IMR-90 (cell line): ENCODE results near the gene MAGI2. TPM values are rescaled to one million over a fixed set of nuclear protein-coding genes. Genes with fewer than 3 reads are reported as not detected.

Experiments used
- ATAC-seq: fragments of 200-7000 bp; cut with Tn5 transposase; 2 replicates; pipeline ENCODE4 v1.9.1; 2020; ENCODE audit warnings: low read depth, mild to moderate bottlenecking, moderate library complexity
- BruUV-seq: library from RNA; stranded (reverse); fragments of 400-500 nt; replicated peaks from 2 replicates; lab custom pipeline; 2021; lab: Mats Ljungman, UMichigan
- CTCF ChIA-PET: fragments of 300-600 bp; formaldehyde crosslinking; extraction: SDS; loops from one replicate; lab custom pipeline; 2021; ENCODE audit warnings: antibody characterized with exemption; lab: Yijun Ruan, JAX
- POLR2A ChIA-PET: fragments of 300-600 bp; sonication (Branson Sonifier 250); formaldehyde crosslinking; loops from one replicate; lab custom pipeline; 2022; ENCODE audit warnings: antibody characterized with exemption; ENCODE audit not compliant: unreplicated experiment; lab: Charles Lee
- DNase-seq: peaks from one replicate; pipeline ENCODE4 v3.0.0; 2013
- H2AFZ ChIP-seq: replicated peaks from 2 replicates; pipeline ENCODE3; 2013; ENCODE audit warnings: low read length, mild to moderate bottlenecking; ENCODE audit not compliant: poor library complexity
- H2AK5ac ChIP-seq: 2 replicates; pipeline ENCODE4 v1.6.1; 2013; ENCODE audit warnings: low read depth, low read length, inconsistent platforms
- H2AK9ac ChIP-seq: replicated peaks from 2 replicates; pipeline ENCODE3; 2013; ENCODE audit warnings: mild to moderate bottlenecking, low read depth, low read length, moderate library complexity; ENCODE audit not compliant: poor library complexity
- H2BK120ac ChIP-seq: 2 replicates; pipeline ENCODE4 v1.6.1; 2013; ENCODE audit warnings: low read depth, low read length, inconsistent platforms
- H2BK15ac ChIP-seq: 3 replicates; pipeline ENCODE4 v1.6.1; 2013; ENCODE audit warnings: low read depth, low read length, inconsistent platforms
- H2BK20ac ChIP-seq: 2 replicates; pipeline ENCODE4 v1.6.1; 2013; ENCODE audit warnings: low read depth, mild to moderate bottlenecking, inconsistent platforms, low read length, moderate library complexity
- H2BK5ac ChIP-seq: 2 replicates; pipeline ENCODE4 v1.6.1; 2013; ENCODE audit warnings: mild to moderate bottlenecking, low read depth, low read length, inconsistent platforms; ENCODE audit not compliant: poor library complexity, severe bottlenecking
- H3K14ac ChIP-seq: replicated peaks from 2 replicates; pipeline ENCODE4 v1.6.1; 2013; ENCODE audit warnings: low read depth, low read length, inconsistent platforms
- H3K18ac ChIP-seq: 2 replicates; pipeline ENCODE4 v1.6.1; 2013; ENCODE audit warnings: low read depth, low read length, control low read depth
- H3K23ac ChIP-seq: 2 replicates; pipeline ENCODE4 v1.6.1; 2013; ENCODE audit warnings: low read depth, low read length, inconsistent platforms
- H3K27ac ChIP-seq: 2 replicates; pipeline ENCODE4 v1.5.1; 2013; ENCODE audit warnings: mild to moderate bottlenecking, control low read depth, low read length; ENCODE audit not compliant: insufficient read depth
- H3K27me3 ChIP-seq: 2 replicates; pipeline ENCODE4 v1.6.1; 2013; ENCODE audit warnings: low read length; ENCODE audit not compliant: control insufficient read depth, insufficient read depth
- H3K36me3 ChIP-seq: 2 replicates; pipeline ENCODE4 v1.6.1; 2013; ENCODE audit warnings: low read length, mixed read lengths; ENCODE audit not compliant: control insufficient read depth, insufficient read depth
- H3K4ac ChIP-seq: 2 replicates; pipeline ENCODE4 v1.6.1; 2013; ENCODE audit warnings: low read depth, low read length, inconsistent platforms
- H3K4me1 ChIP-seq: 2 replicates; pipeline ENCODE4 v1.6.1; 2013; ENCODE audit warnings: low read length, mixed read lengths; ENCODE audit not compliant: control insufficient read depth, insufficient read depth
- H3K4me2 ChIP-seq: 2 replicates; pipeline ENCODE4 v1.6.1; 2013; ENCODE audit warnings: low read depth, mild to moderate bottlenecking, control low read depth, low read length, moderate library complexity
- H3K4me3 ChIP-seq: 2 replicates; pipeline ENCODE4 v1.5.1; 2013; ENCODE audit warnings: low read depth, mild to moderate bottlenecking, control low read depth, low read length, moderate library complexity; ENCODE audit not compliant: insufficient read depth
- H3K56ac ChIP-seq: 2 replicates; pipeline ENCODE4 v1.6.1; 2013; ENCODE audit warnings: low read length, inconsistent platforms; ENCODE audit not compliant: insufficient read depth; ENCODE audit errors: extremely low read depth
- H3K79me1 ChIP-seq, 2 experiments: 2 replicates each; pipeline ENCODE4 v1.6.1; 2013; ENCODE audit warnings: low read length in 2 of 2, inconsistent platforms in 1 of 2, low read depth in 1 of 2
- H3K9ac ChIP-seq: 2 replicates; pipeline ENCODE4 v1.6.1; 2013; ENCODE audit warnings: low read depth, low read length, control low read depth
- H3K9me1 ChIP-seq: 2 replicates; pipeline ENCODE4 v1.6.1; 2013; ENCODE audit warnings: low read length, inconsistent platforms; ENCODE audit not compliant: insufficient read depth
- H3K9me3 ChIP-seq: 2 replicates; pipeline ENCODE4 v1.6.1; 2013; ENCODE audit warnings: low read length; ENCODE audit not compliant: control insufficient read depth, insufficient read depth
- H4K20me1 ChIP-seq: 2 replicates; pipeline ENCODE4 v1.6.1; 2013; ENCODE audit warnings: low read length, inconsistent platforms; ENCODE audit not compliant: insufficient read depth
- H4K5ac ChIP-seq: 2 replicates; pipeline ENCODE4 v1.6.1; 2013; ENCODE audit warnings: mild to moderate bottlenecking, low read depth, low read length, control low read depth
- H4K8ac ChIP-seq, 2 experiments: 2 replicates each; pipeline ENCODE4 v1.6.1; 2013; ENCODE audit warnings: low read depth in 2 of 2, low read length in 2 of 2, control low read depth in 1 of 2, inconsistent platforms in 1 of 2
- H4K91ac ChIP-seq: 2 replicates; pipeline ENCODE4 v1.6.1; 2013; ENCODE audit warnings: low read depth, low read length, inconsistent platforms; ENCODE audit not compliant: insufficient read depth
- BHLHE40 ChIP-seq: fragments of 150-350 bp; IDR thresholded peaks from 2 replicates; pipeline ENCODE4 v1.6.1; 2016; ENCODE audit warnings: mild to moderate bottlenecking, low read depth, low read length
- CEBPB ChIP-seq: IDR thresholded peaks from 2 replicates; pipeline ENCODE4 v1.6.1; 2012; ENCODE audit warnings: low read depth, low read length, improper control_type of control experiment
- CHD1 ChIP-seq: IDR thresholded peaks from 2 replicates; pipeline ENCODE4 v1.6.1; 2012; ENCODE audit warnings: low read depth, low read length, improper control_type of control experiment
- FOS ChIP-seq: fragments of 150-350 bp; IDR thresholded peaks from 2 replicates; pipeline ENCODE4 v1.6.1; 2016; ENCODE audit warnings: low read depth, low read length
- MAFK ChIP-seq: IDR thresholded peaks from 2 replicates; pipeline ENCODE4 v1.6.1; 2012; ENCODE audit warnings: low read depth, low read length, improper control_type of control experiment
- MAZ ChIP-seq: IDR thresholded peaks from 2 replicates; pipeline ENCODE4 v1.6.1; 2012; ENCODE audit warnings: low read depth, mild to moderate bottlenecking, low read length, improper control_type of control experiment, moderate library complexity, borderline replicate concordance
- MXI1 ChIP-seq: IDR thresholded peaks from 2 replicates; pipeline ENCODE4 v1.6.1; 2012; ENCODE audit warnings: low read depth, mild to moderate bottlenecking, low read length, moderate library complexity, borderline replicate concordance
- NFE2L2 ChIP-seq: fragments of 150-350 bp; IDR thresholded peaks from 2 replicates; pipeline ENCODE4 v1.6.1; 2016; ENCODE audit warnings: low read depth, mild to moderate bottlenecking, low read length
- POLR2A ChIP-seq: IDR thresholded peaks from 2 replicates; pipeline ENCODE4 v1.6.1; 2012; ENCODE audit warnings: mild to moderate bottlenecking, low read depth, low read length
- RAD21 ChIP-seq: IDR thresholded peaks from 2 replicates; pipeline ENCODE4 v1.6.1; 2012; ENCODE audit warnings: low read length, improper control_type of control experiment
- RCOR1 ChIP-seq: IDR thresholded peaks from 2 replicates; pipeline ENCODE4 v1.6.1; 2012; ENCODE audit warnings: mild to moderate bottlenecking, low read length, improper control_type of control experiment; ENCODE audit not compliant: insufficient replicate concordance
- RFX5 ChIP-seq: IDR thresholded peaks from 2 replicates; pipeline ENCODE4 v1.8.0; 2012; ENCODE audit warnings: low read depth, mild to moderate bottlenecking, low read length, moderate library complexity
- SMC3 ChIP-seq: fragments of 150-350 bp; IDR thresholded peaks from 2 replicates; pipeline ENCODE4 v1.6.1; 2016; ENCODE audit warnings: low read depth, mild to moderate bottlenecking, antibody characterized with exemption, low read length, moderate library complexity
- WGBS, 2 experiments: methylation state at CpG; one replicate each; pipeline versions ENCODE4 v1.1.5 to v1.1.7; 2013; ENCODE audit warnings: missing lambda C conversion rate in 2 of 2; ENCODE audit not compliant: insufficient read length in 1 of 2; ENCODE audit errors: extremely low coverage in 2 of 2; 5-methylcytosine and 5-hydroxymethylcytosine counted together
- dilution Hi-C: fragments of 300-500 bp; cut with HindIII; formaldehyde crosslinking; loops from one replicate; pipeline ENCODE4 v1.14.3; 2018; ENCODE audit warnings: low sequenced_read_pairs; ENCODE audit not compliant: unreplicated experiment
- in situ Hi-C: fragments of 300-500 bp; cut with MboI; formaldehyde crosslinking; loops from 3 replicates; pipeline ENCODE4 v1.14.3; 2019; ENCODE audit warnings: low sequenced_read_pairs, inconsistent platforms, mixed read lengths
- intact Hi-C: fragments of 100-400 bp; cut with micrococcal nuclease; formaldehyde crosslinking; loops from 2 replicates; pipeline ENCODE4 v1.10.0; 2022
- polyA plus RNA-seq, 3 experiments: library from polyadenylated mRNA; depleted of rRNA; stranded (reverse); fragments of >200 nt; gene quantifications; 2 replicates each; pipeline ENCODE4 v1.2.3, GENCODE V29; 2012; ENCODE audit warnings: low replicate concordance in 1 of 3
- total RNA-seq: library from RNA; depleted of rRNA; stranded (reverse); fragments of >200 nt; gene quantifications from 2 replicates; pipeline ENCODE4 v1.2.3, GENCODE V29; 2012
- TF ChIP-seq, protein P1 (sequence below): conservative IDR thresholded peaks from 2 replicates; pipeline ENCODE4 v1.5.1; 2012; ENCODE audit warnings: mild to moderate bottlenecking, low read depth, low read length, improper control_type of control experiment
- TF ChIP-seq, protein P2 (sequence below): fragments of 150-350 bp; IDR thresholded peaks from 2 replicates; pipeline ENCODE4 v1.6.1; 2017; ENCODE audit warnings: mild to moderate bottlenecking, antibody characterized with exemption, low read length, low read depth
- TF ChIP-seq, protein P3 (sequence below): fragments of 150-350 bp; IDR thresholded peaks from 2 replicates; pipeline ENCODE4 v1.6.1; 2016; ENCODE audit warnings: low read depth, mild to moderate bottlenecking, low read length, moderate library complexity, borderline replicate concordance

The MAGI2 gene
- total and polyA plus RNA-seq, 2 of the 4 experiments (the other 2 are of a cell fraction), result 2.5 to 17.9 TPM

DNA sequence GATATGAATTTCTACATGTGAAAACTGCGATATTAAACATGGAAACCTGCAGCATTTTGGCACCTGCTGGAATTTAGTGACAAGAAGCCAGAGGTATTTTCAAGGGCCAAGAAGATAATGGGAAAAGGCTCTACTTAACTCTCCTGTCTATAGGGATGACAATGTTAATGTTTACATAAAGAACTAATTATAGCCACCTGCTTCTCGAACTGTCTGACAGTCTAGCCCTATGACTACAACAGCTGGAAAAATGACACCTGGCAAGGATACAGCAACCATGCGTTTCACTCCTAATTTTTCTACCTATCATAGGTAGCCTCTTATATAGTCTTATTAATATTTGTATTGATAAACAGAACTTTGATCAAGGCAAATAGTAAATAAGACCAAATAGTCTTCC, 49.6 kb downstream of the MAGI2 start:
- no peak overlapping the region for H3K4me2 ChIP-seq
- CTCF ChIA-PET, result no interaction called here
- intact Hi-C loops, result no loop called here

More for the DNA sequence above, 49.6 kb downstream of the MAGI2 start:
- Histone ChIP-seq H4K20me1 (no peaks in the 10 kb centered on the region), H3K9me3 (no peaks in the 10 kb centered on the region), H3K14ac (no peak overlapping the region), H3K9me1 (no peaks in the 10 kb centered on the region), H2BK5ac (no peak overlapping the region), H2AK9ac (no peak overlapping the region), H3K27ac (no peak overlapping the region), H2BK20ac (no peak overlapping the region), H3K4ac (no peak overlapping the region), H4K8ac (no peak overlapping the region), H3K27me3 (no peaks in the 10 kb centered on the region), H4K91ac (no peak overlapping the region), H3K36me3 (no peaks in the 10 kb centered on the region), H2AK5ac (no peak overlapping the region), H3K18ac (no peak overlapping the region), H3K56ac (no peak overlapping the region), H3K9ac (no peak overlapping the region), H3K23ac (no peak overlapping the region), H2BK120ac (no peak overlapping the region), H3K79me1 (peaks cover 7 to 23% of the 10 kb centered on the region in 2 experiments; a peak in 2 of 4 replicates), H4K5ac (no peak overlapping the region), H2AFZ (no peak overlapping the region), H3K4me3 (no peak overlapping the region), H2BK15ac (no peak overlapping the region), H3K4me1 (no peaks in the 10 kb centered on the region; the same call in 1 of the 2 replicates)
- 0 out of 2 replicates have a peak, but pooled peaks have one; percentile 24 for ATAC-seq
- no peak for DNase-seq
- POLR2A ChIA-PET, result no interaction called here
- in situ Hi-C loops (no loop called here), dilution Hi-C loops (no loop called here)
- no peak for TF ChIP-seq NFE2L2
- TF ChIP-seq MAZ, result no peak
- no peak for TF ChIP-seq SMC3
- no peak for TF ChIP-seq RAD21
- no peak for TF ChIP-seq MXI1
- TF ChIP-seq FOS, result no peak
- TF ChIP-seq, protein P1, sequence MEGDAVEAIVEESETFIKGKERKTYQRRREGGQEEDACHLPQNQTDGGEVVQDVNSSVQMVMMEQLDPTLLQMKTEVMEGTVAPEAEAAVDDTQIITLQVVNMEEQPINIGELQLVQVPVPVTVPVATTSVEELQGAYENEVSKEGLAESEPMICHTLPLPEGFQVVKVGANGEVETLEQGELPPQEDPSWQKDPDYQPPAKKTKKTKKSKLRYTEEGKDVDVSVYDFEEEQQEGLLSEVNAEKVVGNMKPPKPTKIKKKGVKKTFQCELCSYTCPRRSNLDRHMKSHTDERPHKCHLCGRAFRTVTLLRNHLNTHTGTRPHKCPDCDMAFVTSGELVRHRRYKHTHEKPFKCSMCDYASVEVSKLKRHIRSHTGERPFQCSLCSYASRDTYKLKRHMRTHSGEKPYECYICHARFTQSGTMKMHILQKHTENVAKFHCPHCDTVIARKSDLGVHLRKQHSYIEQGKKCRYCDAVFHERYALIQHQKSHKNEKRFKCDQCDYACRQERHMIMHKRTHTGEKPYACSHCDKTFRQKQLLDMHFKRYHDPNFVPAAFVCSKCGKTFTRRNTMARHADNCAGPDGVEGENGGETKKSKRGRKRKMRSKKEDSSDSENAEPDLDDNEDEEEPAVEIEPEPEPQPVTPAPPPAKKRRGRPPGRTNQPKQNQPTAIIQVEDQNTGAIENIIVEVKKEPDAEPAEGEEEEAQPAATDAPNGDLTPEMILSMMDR, result no peak
- TF ChIP-seq BHLHE40, result no peak
- no peak for TF ChIP-seq MAFK
- TF ChIP-seq, protein P2, sequence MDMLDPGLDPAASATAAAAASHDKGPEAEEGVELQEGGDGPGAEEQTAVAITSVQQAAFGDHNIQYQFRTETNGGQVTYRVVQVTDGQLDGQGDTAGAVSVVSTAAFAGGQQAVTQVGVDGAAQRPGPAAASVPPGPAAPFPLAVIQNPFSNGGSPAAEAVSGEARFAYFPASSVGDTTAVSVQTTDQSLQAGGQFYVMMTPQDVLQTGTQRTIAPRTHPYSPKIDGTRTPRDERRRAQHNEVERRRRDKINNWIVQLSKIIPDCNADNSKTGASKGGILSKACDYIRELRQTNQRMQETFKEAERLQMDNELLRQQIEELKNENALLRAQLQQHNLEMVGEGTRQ, result no peak
- no peak for TF ChIP-seq POLR2A
- TF ChIP-seq CEBPB, result no peak
- no peak for TF ChIP-seq RFX5
- TF ChIP-seq, protein P3, sequence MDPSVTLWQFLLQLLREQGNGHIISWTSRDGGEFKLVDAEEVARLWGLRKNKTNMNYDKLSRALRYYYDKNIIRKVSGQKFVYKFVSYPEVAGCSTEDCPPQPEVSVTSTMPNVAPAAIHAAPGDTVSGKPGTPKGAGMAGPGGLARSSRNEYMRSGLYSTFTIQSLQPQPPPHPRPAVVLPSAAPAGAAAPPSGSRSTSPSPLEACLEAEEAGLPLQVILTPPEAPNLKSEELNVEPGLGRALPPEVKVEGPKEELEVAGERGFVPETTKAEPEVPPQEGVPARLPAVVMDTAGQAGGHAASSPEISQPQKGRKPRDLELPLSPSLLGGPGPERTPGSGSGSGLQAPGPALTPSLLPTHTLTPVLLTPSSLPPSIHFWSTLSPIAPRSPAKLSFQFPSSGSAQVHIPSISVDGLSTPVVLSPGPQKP, result no peak
- TF ChIP-seq RCOR1, result no peak
- TF ChIP-seq CHD1, result no peak
- BruUV-seq, result no TSS peak
- WGBS, 2 experiments, result no CpG with 5 or more reads among the region's 3 CpGs
